LNCaP clone FGC (cell line): ENCODE measurements around the gene PLXNA4.

Experiments used
- DNase-seq: peaks from one replicate; pipeline ENCODE4 v3.0.0-alpha.2; 2011; ENCODE audit warnings: low read depth
- H3K4me3 ChIP-seq: 2 replicates; pipeline ENCODE4 v1.5.1; 2011; ENCODE audit warnings: mild to moderate bottlenecking, low read depth, low read length, control low read depth
- CTCF ChIP-seq: IDR thresholded peaks from 2 replicates; pipeline ENCODE4 v1.5.1; 2012; ENCODE audit warnings: mild to moderate bottlenecking; ENCODE audit not compliant: control insufficient read depth, insufficient read depth; ENCODE audit errors: extremely low read depth

PLXNA4 gene

GRCh38 chr7:132377703-132378584 is 198.3 kb downstream of the PLXNA4 start:
- no peak for TF ChIP-seq CTCF
- H3K4me3 ChIP-seq: no peak overlapping the region
- no peak for DNase-seq

- DNase-seq: no peak
- TF ChIP-seq CTCF: no peak
- H3K4me3 ChIP-seq: no peak overlapping the region
These were observed 199.3 kb downstream of the PLXNA4 start for GRCh38 chr7:132377015-132377414.

GRCh38 chr7:132376361-132377013 is 199.8 kb downstream of the PLXNA4 start:
- no peak for TF ChIP-seq CTCF
- DNase-seq: no peak
- H3K4me3 ChIP-seq: no peak overlapping the region

- no peak for DNase-seq
- H3K4me3 ChIP-seq: no peak overlapping the region
- TF ChIP-seq CTCF: no peak
These were observed 202.4 kb downstream of the PLXNA4 start for GRCh38 chr7:132373879-132374278.

- H3K4me3 ChIP-seq: no peak overlapping the region
- no peak for TF ChIP-seq CTCF
- DNase-seq: no peak
These were observed 203.2 kb downstream of the PLXNA4 start for GRCh38 chr7:132373041-132373440.

GRCh38 chr7:132371948-132372347 is 204.3 kb downstream of the PLXNA4 start:
- no peak overlapping the region for H3K4me3 ChIP-seq
- DNase-seq: no peak
- TF ChIP-seq CTCF: no peak
